ENCODE measurements around the gene PDRG1.

PDRG1 gene

DNA sequence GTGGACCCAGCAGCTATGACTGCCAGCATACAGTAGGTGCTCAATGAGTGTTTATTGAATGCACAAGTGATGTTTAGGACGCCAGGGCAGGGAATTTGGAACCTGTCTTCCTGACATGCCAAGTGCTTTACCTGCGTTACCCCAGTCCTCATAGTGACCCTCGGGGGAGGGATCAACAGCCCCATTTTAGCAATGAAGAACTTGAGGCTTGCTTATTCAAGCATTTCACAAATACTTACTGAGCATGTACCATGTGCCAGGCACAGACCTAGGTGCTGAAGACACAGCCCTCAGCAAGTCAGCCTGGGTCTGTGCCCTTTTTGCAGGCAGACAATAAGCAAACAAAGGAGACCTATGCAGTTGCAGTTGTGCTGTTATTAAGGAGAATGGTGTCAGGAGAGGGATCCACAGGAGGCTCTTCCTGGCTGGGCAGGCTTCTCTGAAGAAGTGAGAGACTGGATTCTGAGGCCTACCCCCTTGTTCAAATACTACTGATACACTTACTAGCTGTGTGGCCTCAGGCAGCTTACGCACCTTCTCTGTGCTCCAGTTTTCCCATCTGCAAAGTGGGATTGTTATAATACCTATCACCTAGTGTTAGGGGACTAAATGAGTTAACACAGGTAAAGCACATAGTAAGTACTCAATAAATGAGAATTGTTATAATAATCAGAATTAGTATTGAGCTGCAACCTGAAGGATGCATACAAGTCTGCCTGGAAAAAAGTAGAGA is 41.6 kb downstream of the PDRG1 start:
- H3K4me3 ChIP-seq (ENCODE audit: low read depth in 1 of 5, low read length in 5 of 5) = no peak overlapping the region
- no peak overlapping the region for H3K9ac ChIP-seq (ENCODE audit: low read length in 5 of 5)
- H3K27me3 ChIP-seq (ENCODE audit: control insufficient read depth in 5 of 5, insufficient read depth in 4 of 5, low read length in 5 of 5) = peaks cover 0 to 3% (median 0%) of the 10 kb centered on the region in 5 donors
- no peak overlapping the region for H3K27ac ChIP-seq (ENCODE audit: low read depth, low read length)
- no peaks in the 10 kb centered on the region for H3K36me3 ChIP-seq (ENCODE audit: control insufficient read depth in 5 of 5, insufficient read depth in 5 of 5, low read length in 5 of 5)
- no peaks in the 10 kb centered on the region for H3K4me1 ChIP-seq (ENCODE audit: control insufficient read depth in 5 of 5, insufficient read depth in 5 of 5, low read length in 5 of 5)
- H3K9me3 ChIP-seq (ENCODE audit: control insufficient read depth in 5 of 5, low read length in 5 of 5) = no peaks in the 10 kb centered on the region

- H3K9me3 ChIP-seq (ENCODE audit: control insufficient read depth in 5 of 5, low read length in 5 of 5) = no peaks in the 10 kb centered on the region
- no peak overlapping the region for H3K4me3 ChIP-seq (ENCODE audit: low read depth in 1 of 5, low read length in 5 of 5)
- H3K27ac ChIP-seq (ENCODE audit: low read depth, low read length) = no peak overlapping the region
- no peaks in the 10 kb centered on the region for H3K36me3 ChIP-seq (ENCODE audit: control insufficient read depth in 5 of 5, insufficient read depth in 5 of 5, low read length in 5 of 5)
- peaks cover 0 to 3% (median 0%) of the 10 kb centered on the region in 5 donors for H3K27me3 ChIP-seq (ENCODE audit: control insufficient read depth in 5 of 5, insufficient read depth in 4 of 5, low read length in 5 of 5)
- H3K9ac ChIP-seq (ENCODE audit: low read length in 5 of 5) = no peak overlapping the region
- no peaks in the 10 kb centered on the region for H3K4me1 ChIP-seq (ENCODE audit: control insufficient read depth in 5 of 5, insufficient read depth in 5 of 5, low read length in 5 of 5)
These were observed 42.4 kb downstream of the PDRG1 start for GRCh38 chr20:31909253-31910070.

DNA sequence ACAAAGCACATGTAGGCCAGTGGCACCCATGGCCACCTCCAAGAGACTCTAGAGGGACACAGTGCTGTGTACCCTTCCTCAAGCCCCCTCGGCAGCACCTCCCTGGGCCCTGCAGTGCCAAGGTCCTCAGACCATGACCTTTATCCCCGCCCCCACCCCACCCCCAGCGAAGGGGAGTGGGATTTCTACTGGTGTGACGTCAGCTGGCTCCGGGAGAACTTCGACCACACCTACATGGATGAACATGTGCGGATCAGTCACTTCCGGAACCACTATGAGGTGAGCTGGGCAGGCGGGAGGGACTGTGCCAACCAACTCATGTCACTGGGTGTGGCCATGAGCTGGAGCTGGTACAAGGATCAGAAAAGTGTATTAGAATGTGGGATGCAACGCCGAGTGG is 43.4 kb downstream of the PDRG1 start:
- no peak overlapping the region for H3K9ac ChIP-seq (ENCODE audit: low read length in 5 of 5)
- H3K4me3 ChIP-seq (ENCODE audit: low read depth in 1 of 5, low read length in 5 of 5) = no peak overlapping the region
- no peaks in the 10 kb centered on the region for H3K4me1 ChIP-seq (ENCODE audit: control insufficient read depth in 5 of 5, insufficient read depth in 5 of 5, low read length in 5 of 5)
- H3K9me3 ChIP-seq (ENCODE audit: control insufficient read depth in 5 of 5, low read length in 5 of 5) = no peaks in the 10 kb centered on the region
- H3K36me3 ChIP-seq (ENCODE audit: control insufficient read depth in 5 of 5, insufficient read depth in 5 of 5, low read length in 5 of 5) = no peaks in the 10 kb centered on the region
- H3K27ac ChIP-seq (ENCODE audit: low read depth, low read length) = no peak overlapping the region
- H3K27me3 ChIP-seq (ENCODE audit: control insufficient read depth in 5 of 5, insufficient read depth in 4 of 5, low read length in 5 of 5) = peaks cover 0 to 3% (median 0%) of the 10 kb centered on the region in 5 donors

GRCh38 chr20:31908016-31908415 is 43.8 kb downstream of the PDRG1 start:
- Histone ChIP-seq H3K27ac (ENCODE audit: low read depth, low read length) (no peak overlapping the region), H3K36me3 (ENCODE audit: control insufficient read depth in 5 of 5, insufficient read depth in 5 of 5, low read length in 5 of 5) (no peaks in the 10 kb centered on the region), H3K9ac (ENCODE audit: low read length in 5 of 5) (no peak overlapping the region), H3K9me3 (ENCODE audit: control insufficient read depth in 5 of 5, low read length in 5 of 5) (no peaks in the 10 kb centered on the region), H3K4me1 (ENCODE audit: control insufficient read depth in 5 of 5, insufficient read depth in 5 of 5, low read length in 5 of 5) (no peaks in the 10 kb centered on the region), H3K27me3 (ENCODE audit: control insufficient read depth in 5 of 5, insufficient read depth in 4 of 5, low read length in 5 of 5) (peaks cover 0 to 3% (median 0%) of the 10 kb centered on the region in 5 donors), H3K4me3 (ENCODE audit: low read depth in 1 of 5, low read length in 5 of 5) (no peak overlapping the region)

GRCh38 chr20:31907046-31907445 is 44.8 kb downstream of the PDRG1 start:
- H3K36me3 ChIP-seq (ENCODE audit: control insufficient read depth in 5 of 5, insufficient read depth in 5 of 5, low read length in 5 of 5) = no peaks in the 10 kb centered on the region
- no peaks in the 10 kb centered on the region for H3K4me1 ChIP-seq (ENCODE audit: control insufficient read depth in 5 of 5, insufficient read depth in 5 of 5, low read length in 5 of 5)
- H3K9ac ChIP-seq (ENCODE audit: low read length in 5 of 5) = no peak overlapping the region
- no peak overlapping the region for H3K27ac ChIP-seq (ENCODE audit: low read depth, low read length)
- H3K9me3 ChIP-seq (ENCODE audit: control insufficient read depth in 5 of 5, low read length in 5 of 5) = no peaks in the 10 kb centered on the region
- peaks cover 0 to 2% (median 0%) of the 10 kb centered on the region in 5 donors for H3K27me3 ChIP-seq (ENCODE audit: control insufficient read depth in 5 of 5, insufficient read depth in 4 of 5, low read length in 5 of 5)
- no peak overlapping the region for H3K4me3 ChIP-seq (ENCODE audit: low read depth in 1 of 5, low read length in 5 of 5)

GRCh38 chr20:31906001-31906400 is 45.8 kb downstream of the PDRG1 start:
- no peaks in the 10 kb centered on the region for H3K4me1 ChIP-seq (ENCODE audit: control insufficient read depth in 5 of 5, insufficient read depth in 5 of 5, low read length in 5 of 5)
- no peaks in the 10 kb centered on the region for H3K36me3 ChIP-seq (ENCODE audit: control insufficient read depth in 5 of 5, insufficient read depth in 5 of 5, low read length in 5 of 5)
- no peak overlapping the region for H3K4me3 ChIP-seq (ENCODE audit: low read depth in 1 of 5, low read length in 5 of 5)
- no peak overlapping the region for H3K27ac ChIP-seq (ENCODE audit: low read depth, low read length)
- peaks cover 0 to 2% (median 0%) of the 10 kb centered on the region in 5 donors for H3K27me3 ChIP-seq (ENCODE audit: control insufficient read depth in 5 of 5, insufficient read depth in 4 of 5, low read length in 5 of 5)
- H3K9ac ChIP-seq (ENCODE audit: low read length in 5 of 5) = no peak overlapping the region
- no peaks in the 10 kb centered on the region for H3K9me3 ChIP-seq (ENCODE audit: control insufficient read depth in 5 of 5, low read length in 5 of 5)

- no peak overlapping the region for H3K9ac ChIP-seq (ENCODE audit: low read length in 5 of 5)
- H3K4me1 ChIP-seq (ENCODE audit: control insufficient read depth in 5 of 5, insufficient read depth in 5 of 5, low read length in 5 of 5) = no peaks in the 10 kb centered on the region
- H3K36me3 ChIP-seq (ENCODE audit: control insufficient read depth in 5 of 5, insufficient read depth in 5 of 5, low read length in 5 of 5) = no peaks in the 10 kb centered on the region
- H3K4me3 ChIP-seq (ENCODE audit: low read depth in 1 of 5, low read length in 5 of 5) = no peak overlapping the region
- no peaks in the 10 kb centered on the region for H3K9me3 ChIP-seq (ENCODE audit: control insufficient read depth in 5 of 5, low read length in 5 of 5)
- H3K27ac ChIP-seq (ENCODE audit: low read depth, low read length) = no peak overlapping the region
- H3K27me3 ChIP-seq (ENCODE audit: control insufficient read depth in 5 of 5, insufficient read depth in 4 of 5, low read length in 5 of 5) = peaks cover 0 to 2% (median 0%) of the 10 kb centered on the region in 5 donors
These were observed 48.0 kb downstream of the PDRG1 start for GRCh38 chr20:31903627-31904386.

GRCh38 chr20:31901615-31902014 is 50.2 kb downstream of the PDRG1 start:
- Histone ChIP-seq H3K27ac (ENCODE audit: low read depth, low read length) (no peak overlapping the region), H3K9me3 (ENCODE audit: control insufficient read depth in 5 of 5, low read length in 5 of 5) (no peaks in the 10 kb centered on the region), H3K4me1 (ENCODE audit: control insufficient read depth in 5 of 5, insufficient read depth in 5 of 5, low read length in 5 of 5) (no peaks in the 10 kb centered on the region), H3K36me3 (ENCODE audit: control insufficient read depth in 5 of 5, insufficient read depth in 5 of 5, low read length in 5 of 5) (no peaks in the 10 kb centered on the region), H3K9ac (ENCODE audit: low read length in 5 of 5) (no peak overlapping the region), H3K4me3 (ENCODE audit: low read depth in 1 of 5, low read length in 5 of 5) (no peak overlapping the region), H3K27me3 (ENCODE audit: control insufficient read depth in 5 of 5, insufficient read depth in 4 of 5, low read length in 5 of 5) (peaks cover 0 to 2% (median 0%) of the 10 kb centered on the region in 5 donors)

GRCh38 chr20:31897541-31897940 is 54.3 kb downstream of the PDRG1 start:
- H3K27me3 ChIP-seq (ENCODE audit: control insufficient read depth in 5 of 5, insufficient read depth in 4 of 5, low read length in 5 of 5) = peaks cover 0 to 2% (median 0%) of the 10 kb centered on the region in 5 donors
- no peaks in the 10 kb centered on the region for H3K36me3 ChIP-seq (ENCODE audit: control insufficient read depth in 5 of 5, insufficient read depth in 5 of 5, low read length in 5 of 5)
- H3K4me3 ChIP-seq (ENCODE audit: low read depth in 1 of 5, low read length in 5 of 5) = no peak overlapping the region
- no peak overlapping the region for H3K27ac ChIP-seq (ENCODE audit: low read depth, low read length)
- no peaks in the 10 kb centered on the region for H3K9me3 ChIP-seq (ENCODE audit: control insufficient read depth in 5 of 5, low read length in 5 of 5)
- H3K9ac ChIP-seq (ENCODE audit: low read length in 5 of 5) = no peak overlapping the region
- peaks cover 4 to 12% (median 10%) of the 10 kb centered on the region in 5 donors for H3K4me1 ChIP-seq (ENCODE audit: control insufficient read depth in 5 of 5, insufficient read depth in 5 of 5, low read length in 5 of 5)
